ENCODE results near the gene KCNK1.
A peak's percentile ranks its signal among the peaks of the same experiment; 100 is the strongest.
"Not testable (repeated sequence)": the region's sequence is repeated elsewhere in the genome, so short reads cannot be mapped to it uniquely, and the experiment has no call there.

Gene KCNK1

GRCh38 chr1:233614743-233615521 is 1.0 kb downstream of the KCNK1 start:
- Mint-ChIP-seq H3K27ac (peak overlapping the region in 1 of 3 experiments; percentile 44), H3K4me3 (peak overlapping the region; percentile 71 to 95 (median 82)), H3K27me3 (ENCODE audit: low read depth) (peaks cover 80% of the 10 kb centered on the region), H3K9me3 (no peaks in the 10 kb centered on the region), H3K36me3 (ENCODE audit: low read depth) (no peaks in the 10 kb centered on the region), H3K4me1 (peaks cover 24% of the 10 kb centered on the region)
- no peak for TF ChIP-seq CTCF (IDR thresholded peaks at IDR 0.05; ENCODE audit: unreplicated experiment in 3 of 3)

- Mint-ChIP-seq H3K9me3 (no peaks in the 10 kb centered on the region), H3K4me3 (peak overlapping the region; percentile 71 to 95 (median 82)), H3K36me3 (ENCODE audit: low read depth) (no peaks in the 10 kb centered on the region)
These were observed 1.7 kb downstream of the KCNK1 start for GRCh38 chr1:233615571-233615970.

GRCh38 chr1:233617025-233617424 is 3.1 kb downstream of the KCNK1 start:
- no peak overlapping the region for H3K27ac Mint-ChIP-seq
- no peaks in the 10 kb centered on the region for H3K9me3 Mint-ChIP-seq
- H3K27me3 Mint-ChIP-seq (ENCODE audit: low read depth) = peaks cover 70% of the 10 kb centered on the region
- TF ChIP-seq CTCF (IDR thresholded peaks at IDR 0.05; ENCODE audit: unreplicated experiment in 3 of 3) = no peak
- no peak overlapping the region for H3K4me3 Mint-ChIP-seq
- H3K36me3 Mint-ChIP-seq (ENCODE audit: low read depth) = no peaks in the 10 kb centered on the region
- peaks cover 24% of the 10 kb centered on the region for H3K4me1 Mint-ChIP-seq

More at GRCh38 chr1:233615571-233615970, 1.7 kb downstream of the KCNK1 start:
- no peak for TF ChIP-seq CTCF (IDR thresholded peaks at IDR 0.05; ENCODE audit: unreplicated experiment in 3 of 3)
- peaks cover 24% of the 10 kb centered on the region for H3K4me1 Mint-ChIP-seq
- peaks cover 75% of the 10 kb centered on the region for H3K27me3 Mint-ChIP-seq (ENCODE audit: low read depth)
- no peak overlapping the region for H3K27ac Mint-ChIP-seq

- not testable (repeated sequence) for H3K27ac Mint-ChIP-seq; H3K9me3 Mint-ChIP-seq; H3K36me3 Mint-ChIP-seq (ENCODE audit: low read depth); H3K4me3 Mint-ChIP-seq
- H3K27me3 Mint-ChIP-seq (ENCODE audit: low read depth) = peaks cover 59% of the 10 kb centered on the region
- peaks cover 18% of the 10 kb centered on the region for H3K4me1 Mint-ChIP-seq
These were observed 5.5 kb downstream of the KCNK1 start for GRCh38 chr1:233619414-233619813.

GRCh38 chr1:233620065-233620464 is 6.2 kb downstream of the KCNK1 start:
- Mint-ChIP-seq H3K4me1 (peaks cover 16% of the 10 kb centered on the region), H3K9me3 (no peaks in the 10 kb centered on the region), H3K36me3 (ENCODE audit: low read depth) (no peaks in the 10 kb centered on the region), H3K4me3 (no peak overlapping the region), H3K27me3 (ENCODE audit: low read depth) (peaks cover 54% of the 10 kb centered on the region), H3K27ac (no peak overlapping the region)
- TF ChIP-seq CTCF (IDR thresholded peaks at IDR 0.05; ENCODE audit: unreplicated experiment in 3 of 3) = no peak

GRCh38 chr1:233621923-233622322 is 8.0 kb downstream of the KCNK1 start:
- Mint-ChIP-seq H3K4me3 (no peak overlapping the region), H3K4me1 (no peaks in the 10 kb centered on the region), H3K27me3 (ENCODE audit: low read depth) (peaks cover 35% of the 10 kb centered on the region), H3K9me3 (no peaks in the 10 kb centered on the region), H3K36me3 (ENCODE audit: low read depth) (no peaks in the 10 kb centered on the region), H3K27ac (no peak overlapping the region)
- TF ChIP-seq CTCF (IDR thresholded peaks at IDR 0.05; ENCODE audit: unreplicated experiment in 3 of 3) = no peak
